22Rv1 (cell line): Measurements from ENCODE around the gene ANKRD34B.

Experiments used
- H3K27ac ChIP-seq: fragments of 450-650 bp; 2 replicates; pipeline ENCODE4 v1.5.1; 2017
- CTCF ChIP-seq: fragments of 450-650 bp; IDR thresholded peaks from 2 replicates; pipeline ENCODE4 v1.5.1; 2017; ENCODE audit warnings: mild to moderate bottlenecking
- ZFX ChIP-seq: fragments of 450-650 bp; IDR thresholded peaks from 2 replicates; pipeline ENCODE4 v1.6.1; 2017; ENCODE audit warnings: antibody characterized with exemption, borderline replicate concordance

Gene ANKRD34B

GRCh38 chr5:80607343-80607742 is 37.3 kb upstream of the ANKRD34B start:
- TF ChIP-seq CTCF = no peak
- no peak for TF ChIP-seq ZFX
- no peak overlapping the region for H3K27ac ChIP-seq

GRCh38 chr5:80600943-80601693 is 31.0 kb upstream of the ANKRD34B start:
- TF ChIP-seq ZFX (no peak), CTCF (no peak)
- no peak overlapping the region for H3K27ac ChIP-seq

GRCh38 chr5:80597500-80597899 is 27.4 kb upstream of the ANKRD34B start:
- no peak overlapping the region for H3K27ac ChIP-seq
- TF ChIP-seq CTCF (no peak), ZFX (no peak)

GRCh38 chr5:80594810-80595209 is 24.7 kb upstream of the ANKRD34B start:
- TF ChIP-seq ZFX (no peak), CTCF (no peak)
- no peak overlapping the region for H3K27ac ChIP-seq

- no peak overlapping the region for H3K27ac ChIP-seq
- TF ChIP-seq ZFX (no peak), CTCF (no peak)
Measured at GRCh38 chr5:80592761-80593160, 22.7 kb upstream of the ANKRD34B start.

- TF ChIP-seq CTCF (no peak), ZFX (no peak)
- H3K27ac ChIP-seq = no peak overlapping the region
Measured at GRCh38 chr5:80592105-80592504, 22.0 kb upstream of the ANKRD34B start.

- H3K27ac ChIP-seq = no peak overlapping the region
- TF ChIP-seq ZFX (no peak), CTCF (no peak)
Measured at GRCh38 chr5:80591352-80591751, 21.3 kb upstream of the ANKRD34B start.
